Measurements from ENCODE around the gene TNNI3K. TPM values are rescaled to one million over a fixed set of nuclear protein-coding genes. Genes with fewer than 3 reads are reported as not detected.

TNNI3K gene
- total and polyA plus RNA-seq, 8 donors = 0.34 to 2.2 (median 0.39) TPM; not detected in 2

- Histone ChIP-seq H3K36me3 (no peaks in the 10 kb centered on the region), H3K27ac (no peak overlapping the region), H3K9me3 (no peaks in the 10 kb centered on the region), H3K27me3 (no peaks in the 10 kb centered on the region), H3K4me3 (no peak overlapping the region), H3K4me1 (no peaks in the 10 kb centered on the region)
- no peak for ATAC-seq
- intact Hi-C loops (cut with DNase I) = no loop called here
- no peak for DNase-seq
- TF ChIP-seq, protein P1, sequence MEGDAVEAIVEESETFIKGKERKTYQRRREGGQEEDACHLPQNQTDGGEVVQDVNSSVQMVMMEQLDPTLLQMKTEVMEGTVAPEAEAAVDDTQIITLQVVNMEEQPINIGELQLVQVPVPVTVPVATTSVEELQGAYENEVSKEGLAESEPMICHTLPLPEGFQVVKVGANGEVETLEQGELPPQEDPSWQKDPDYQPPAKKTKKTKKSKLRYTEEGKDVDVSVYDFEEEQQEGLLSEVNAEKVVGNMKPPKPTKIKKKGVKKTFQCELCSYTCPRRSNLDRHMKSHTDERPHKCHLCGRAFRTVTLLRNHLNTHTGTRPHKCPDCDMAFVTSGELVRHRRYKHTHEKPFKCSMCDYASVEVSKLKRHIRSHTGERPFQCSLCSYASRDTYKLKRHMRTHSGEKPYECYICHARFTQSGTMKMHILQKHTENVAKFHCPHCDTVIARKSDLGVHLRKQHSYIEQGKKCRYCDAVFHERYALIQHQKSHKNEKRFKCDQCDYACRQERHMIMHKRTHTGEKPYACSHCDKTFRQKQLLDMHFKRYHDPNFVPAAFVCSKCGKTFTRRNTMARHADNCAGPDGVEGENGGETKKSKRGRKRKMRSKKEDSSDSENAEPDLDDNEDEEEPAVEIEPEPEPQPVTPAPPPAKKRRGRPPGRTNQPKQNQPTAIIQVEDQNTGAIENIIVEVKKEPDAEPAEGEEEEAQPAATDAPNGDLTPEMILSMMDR (IDR thresholded peaks at IDR 0.05) = no peak
- WGBS, 2 donors = 45 to 59% methylated on average over 3 of the region's 3 CpGs
- no peak for FAIRE-seq
Observed at GRCh38 chr1:74223453-74223852, 11.7 kb upstream of the TNNI3K start.

DNA sequence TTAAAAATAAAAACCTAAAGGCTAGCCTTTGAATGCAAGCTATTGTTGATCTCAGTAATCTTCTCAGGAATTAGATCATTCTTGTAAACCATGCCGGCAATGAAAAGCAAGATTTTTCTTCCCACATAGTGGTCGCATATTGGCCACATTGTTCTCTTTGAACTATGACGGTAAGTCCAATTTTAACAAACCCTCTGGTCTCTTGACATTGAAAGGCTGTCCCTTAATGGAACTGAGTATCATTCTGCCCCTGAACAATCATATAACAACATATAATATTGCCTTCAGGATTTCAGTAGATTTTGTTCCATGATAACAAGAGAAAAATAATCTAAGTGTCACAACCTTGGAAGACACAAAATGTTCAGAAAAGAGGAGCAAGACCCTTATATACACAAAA lies 1.3 kb downstream of the TNNI3K start:
- no peak for ATAC-seq
- Histone ChIP-seq H3K27me3 (no peaks in the 10 kb centered on the region), H3K9me3 (no peaks in the 10 kb centered on the region), H3K27ac (no peak overlapping the region), H3K36me3 (no peaks in the 10 kb centered on the region), H3K4me3 (no peak overlapping the region), H3K4me1 (no peaks in the 10 kb centered on the region)
- no peak for FAIRE-seq
- TF ChIP-seq, protein P1 (IDR thresholded peaks at IDR 0.05) = no peak
- DNase-seq = no peak
- WGBS, 2 donors = 85 to 93% methylated on average over 3 of the region's 3 CpGs
- intact Hi-C loops (cut with DNase I) = no loop called here

DNA sequence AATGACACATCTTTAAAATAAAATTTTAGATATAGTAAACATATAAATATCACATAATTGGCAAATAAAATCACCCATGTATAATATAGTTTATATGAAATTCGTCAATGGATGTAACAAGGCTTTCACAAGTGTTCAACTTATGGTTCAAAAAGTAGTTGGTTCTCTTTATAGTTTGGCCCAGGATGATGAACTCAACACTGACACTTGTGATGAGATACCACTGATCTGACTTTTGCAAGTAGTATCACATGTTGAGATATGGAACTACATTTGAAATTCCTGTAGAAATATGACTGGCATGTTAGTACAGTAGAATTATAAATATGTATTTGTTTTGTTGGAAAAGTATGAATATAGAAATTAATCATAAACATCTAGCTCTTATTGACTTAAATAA lies 1.8 kb downstream of the TNNI3K start:
- 57 to 63% methylated on average over 1 of the region's 1 CpG for WGBS, 2 donors
- TF ChIP-seq, protein P1 (IDR thresholded peaks at IDR 0.05) = no peak
- ATAC-seq (no peak), FAIRE-seq (no peak), DNase-seq (no peak)
- Histone ChIP-seq H3K4me3 (no peak overlapping the region), H3K36me3 (no peaks in the 10 kb centered on the region), H3K9me3 (no peaks in the 10 kb centered on the region), H3K27ac (no peak overlapping the region), H3K4me1 (no peaks in the 10 kb centered on the region), H3K27me3 (no peaks in the 10 kb centered on the region)
- intact Hi-C loops (cut with DNase I) = no loop called here

GRCh38 chr1:74237787-74238186 lies 2.6 kb downstream of the TNNI3K start:
- Histone ChIP-seq H3K27ac (no peak overlapping the region), H3K36me3 (no peaks in the 10 kb centered on the region), H3K27me3 (no peaks in the 10 kb centered on the region), H3K4me3 (no peak overlapping the region), H3K9me3 (no peaks in the 10 kb centered on the region), H3K4me1 (no peaks in the 10 kb centered on the region)
- TF ChIP-seq, protein P1 (IDR thresholded peaks at IDR 0.05) = no peak
- ATAC-seq = no peak
- intact Hi-C loops (cut with DNase I) = no loop called here
- 77 to 83% methylated on average over 4 of the region's 4 CpGs for WGBS, 2 donors
- no peak for FAIRE-seq
- no peak for DNase-seq

DNA sequence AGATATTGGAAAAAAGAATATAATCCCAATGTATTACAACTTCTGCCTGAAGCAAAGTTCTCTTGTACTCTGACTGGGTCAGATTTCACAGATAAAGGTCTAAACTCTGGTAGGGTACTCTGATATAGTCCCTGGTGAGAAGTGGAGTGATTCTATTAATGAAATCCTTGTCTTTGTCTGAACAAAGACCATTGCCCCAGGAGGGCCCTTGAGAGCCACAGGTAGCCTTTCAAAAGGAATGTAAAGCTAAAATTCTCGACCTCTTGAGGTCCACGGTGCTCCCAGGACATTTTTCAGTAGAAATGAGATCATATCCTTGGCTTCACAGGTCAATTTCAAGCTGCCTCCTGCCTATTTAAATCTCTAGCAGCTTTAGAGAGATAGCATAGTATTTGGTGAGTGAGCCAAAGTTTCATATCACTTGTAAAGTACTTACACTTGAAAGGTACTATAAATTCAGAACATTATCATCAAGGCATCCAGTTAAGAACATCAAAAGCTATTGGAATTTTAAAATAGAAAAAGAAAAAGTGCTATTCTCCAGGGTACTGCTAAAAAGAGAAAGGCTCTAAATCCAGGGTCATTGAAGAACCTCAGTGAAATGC lies 10.1 kb downstream of the TNNI3K start:
- Histone ChIP-seq H3K4me1 (no peaks in the 10 kb centered on the region), H3K27ac (no peak overlapping the region), H3K4me3 (no peak overlapping the region), H3K36me3 (no peaks in the 10 kb centered on the region), H3K9me3 (no peaks in the 10 kb centered on the region), H3K27me3 (no peaks in the 10 kb centered on the region)
- TF ChIP-seq, protein P1 (IDR thresholded peaks at IDR 0.05) = no peak
- no peak for ATAC-seq
- 4 to 11% methylated on average over 2 of the region's 2 CpGs for WGBS, 2 donors
- no peak for FAIRE-seq
- intact Hi-C loops (cut with DNase I) = no loop called here
- no peak for DNase-seq
